Activated CD8-positive, alpha-beta memory T cell treated with anti-CD3 and anti-CD28 coated beads, Interleukin-2, amount 10 ng/mL, durations not matched to agents 7 days and 5 days (primary cell): ENCODE data around the gene NHS. TPM values are rescaled to one million over a fixed set of nuclear protein-coding genes. Genes with fewer than 3 reads are reported as not detected.

ENCODE experiments used
- ATAC-seq: fragments of 150-1000 bp; cut with Tn5 transposase; one replicate; pipeline ENCODE4 v1.10.0; 2021; ENCODE audit warnings: moderate library complexity
- CTCF ChIA-PET: fragments of 350-600 bp; sonication (Branson Sonifier 250); formaldehyde crosslinking; loops from one replicate; lab custom pipeline; 2021; ENCODE audit warnings: antibody characterized with exemption; lab: Charles Lee
- DNase-seq: peaks from one replicate; pipeline ENCODE4 v3.0.0-alpha.2; 2020
- H3K27ac Mint-ChIP-seq: one replicate; pipeline ENCODE4 v1.8.0; 2021; ENCODE audit warnings: mild to moderate bottlenecking, mixed read lengths
- H3K27me3 Mint-ChIP-seq: one replicate; pipeline ENCODE4 v1.8.0; 2021; ENCODE audit warnings: mixed read lengths
- H3K36me3 Mint-ChIP-seq: one replicate; pipeline ENCODE4 v1.8.0; 2021; ENCODE audit warnings: mild to moderate bottlenecking, mixed read lengths
- H3K4me1 Mint-ChIP-seq: one replicate; pipeline ENCODE4 v1.8.0; 2021; ENCODE audit warnings: mixed read lengths
- H3K4me3 Mint-ChIP-seq: one replicate; pipeline ENCODE4 v1.8.0; 2021; ENCODE audit warnings: mild to moderate bottlenecking, moderate library complexity, mixed read lengths
- H3K9me3 Mint-ChIP-seq: one replicate; pipeline ENCODE4 v1.8.0; 2022; ENCODE audit warnings: low read depth, mixed read lengths
- total RNA-seq, 2 experiments: library from RNA; stranded (reverse); gene quantifications; one replicate each; pipeline ENCODE4 v1.2.3, GENCODE V29; 2021

The NHS gene
- total RNA-seq, 2 experiments from 2014 or later, result 1.4 to 10.1 TPM

DNA sequence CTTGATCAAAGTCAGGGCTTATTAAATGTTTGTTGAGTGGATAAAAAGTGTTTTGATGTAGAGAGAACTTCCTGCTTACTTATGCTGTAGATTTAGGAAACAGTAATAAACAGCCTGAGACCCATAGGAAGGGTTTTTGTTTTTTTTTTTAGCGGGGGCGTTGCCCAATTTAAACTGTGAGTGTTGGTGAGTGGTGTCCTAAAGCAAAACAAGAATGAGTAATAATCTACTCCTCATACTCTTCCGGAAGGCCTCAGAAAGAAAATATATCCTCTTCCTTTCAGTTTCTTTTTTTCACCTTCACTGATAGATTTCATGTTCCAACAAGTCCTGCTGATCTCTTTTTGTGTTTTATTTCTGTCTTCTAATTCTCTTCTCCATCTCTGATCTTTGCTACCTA, 257.9 kb downstream of the NHS start:
- Mint-ChIP-seq H3K27me3 (no peaks in the 10 kb centered on the region), H3K9me3 (no peaks in the 10 kb centered on the region), H3K36me3 (no peaks in the 10 kb centered on the region), H3K4me3 (peak overlapping the region; percentile 73), H3K27ac (peak overlapping the region; percentile 89), H3K4me1 (peaks cover 5% of the 10 kb centered on the region)
- CTCF ChIA-PET, result no interaction called here
- no peak for DNase-seq
- peak; percentile 78 for ATAC-seq

DNA sequence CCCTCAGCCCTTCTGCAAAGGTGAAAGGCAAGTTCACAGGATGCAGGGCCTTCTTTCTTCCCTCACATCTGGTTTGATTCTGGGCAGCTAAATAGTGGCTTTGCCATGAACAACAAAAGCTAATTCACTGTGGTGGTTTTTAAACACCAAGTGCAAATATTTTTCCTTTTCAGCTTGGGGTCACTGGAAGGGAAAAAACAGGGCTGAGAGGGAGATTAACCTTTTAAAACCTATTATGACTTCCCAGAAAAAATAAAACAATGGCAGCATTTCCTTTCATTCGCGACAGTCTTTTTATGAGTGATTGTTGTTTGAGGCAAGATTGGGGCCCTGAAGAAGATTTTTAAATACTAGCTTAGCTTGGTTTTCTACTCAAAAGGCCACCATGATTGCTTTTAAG, 258.5 kb downstream of the NHS start:
- Mint-ChIP-seq H3K27me3 (no peaks in the 10 kb centered on the region), H3K4me3 (peak overlapping the region; percentile 73), H3K9me3 (no peaks in the 10 kb centered on the region), H3K36me3 (no peaks in the 10 kb centered on the region), H3K4me1 (peaks cover 5% of the 10 kb centered on the region), H3K27ac (peak overlapping the region; percentile 89)
- DNase-seq (no peak), ATAC-seq (no peak)
- CTCF ChIA-PET, result no interaction called here

- H3K4me1 Mint-ChIP-seq, result peaks cover 5% of the 10 kb centered on the region
- DNase-seq, result no peak
- CTCF ChIA-PET, result no interaction called here
- no peaks in the 10 kb centered on the region for H3K36me3 Mint-ChIP-seq
- no peak overlapping the region for H3K4me3 Mint-ChIP-seq
- no peaks in the 10 kb centered on the region for H3K27me3 Mint-ChIP-seq
- no peak overlapping the region for H3K27ac Mint-ChIP-seq
- no peaks in the 10 kb centered on the region for H3K9me3 Mint-ChIP-seq
- ATAC-seq, result no peak
Measured at GRCh38 chrX:17634542-17635207, 259.7 kb downstream of the NHS start.

GRCh38 chrX:17635231-17635630, 260.2 kb downstream of the NHS start:
- no peaks in the 10 kb centered on the region for H3K27me3 Mint-ChIP-seq
- ATAC-seq (no peak), DNase-seq (no peak)
- H3K36me3 Mint-ChIP-seq, result no peaks in the 10 kb centered on the region
- H3K4me3 Mint-ChIP-seq, result no peak overlapping the region
- no peak overlapping the region for H3K27ac Mint-ChIP-seq
- H3K4me1 Mint-ChIP-seq, result peaks cover 5% of the 10 kb centered on the region
- no peaks in the 10 kb centered on the region for H3K9me3 Mint-ChIP-seq
- CTCF ChIA-PET, result no interaction called here

DNA sequence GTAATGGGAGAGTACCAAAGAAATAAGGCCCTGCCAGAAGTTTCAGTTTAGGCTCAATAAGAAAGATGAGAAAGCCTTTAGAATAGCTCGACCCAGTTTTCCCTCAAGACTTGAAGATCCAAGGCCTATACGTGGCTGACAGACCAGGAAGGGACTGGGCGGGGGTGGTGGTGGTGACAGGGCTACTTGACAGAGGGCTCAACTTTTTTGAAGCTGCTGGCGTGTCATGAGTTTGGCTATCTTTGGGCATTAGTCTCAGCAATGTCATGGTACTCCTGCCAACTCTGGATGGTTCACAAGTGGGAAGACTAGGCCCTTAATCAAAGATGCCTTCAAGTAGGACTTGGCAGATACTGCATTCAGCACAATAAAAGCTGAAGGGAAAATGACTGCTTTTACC, 262.2 kb downstream of the NHS start:
- CTCF ChIA-PET, result no interaction called here
- DNase-seq (no peak), ATAC-seq (no peak)
- Mint-ChIP-seq H3K9me3 (no peaks in the 10 kb centered on the region), H3K4me3 (no peak overlapping the region), H3K4me1 (peaks cover 5% of the 10 kb centered on the region), H3K27ac (no peak overlapping the region), H3K27me3 (no peaks in the 10 kb centered on the region), H3K36me3 (no peaks in the 10 kb centered on the region)

DNA sequence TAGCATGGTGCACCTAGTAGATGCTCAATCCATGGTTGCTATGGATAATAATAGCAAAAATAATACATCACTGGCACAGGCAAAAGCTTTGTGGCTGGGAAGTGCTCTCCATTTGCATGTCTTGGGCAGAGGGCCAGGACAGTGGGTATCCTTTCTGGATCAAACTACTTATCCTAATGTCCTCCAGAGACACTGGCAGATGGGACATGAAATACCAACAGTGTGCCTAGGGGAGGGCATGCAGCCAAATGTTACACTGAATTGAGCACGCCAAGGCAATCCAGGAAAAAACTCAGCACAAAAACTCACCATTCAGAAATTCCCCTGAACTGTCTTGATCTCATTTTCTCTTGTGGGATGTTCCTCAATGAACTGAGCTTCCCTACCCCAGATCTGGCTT, 263.7 kb downstream of the NHS start:
- H3K27me3 Mint-ChIP-seq, result no peaks in the 10 kb centered on the region
- no peak for ATAC-seq
- CTCF ChIA-PET, result no interaction called here

DNA sequence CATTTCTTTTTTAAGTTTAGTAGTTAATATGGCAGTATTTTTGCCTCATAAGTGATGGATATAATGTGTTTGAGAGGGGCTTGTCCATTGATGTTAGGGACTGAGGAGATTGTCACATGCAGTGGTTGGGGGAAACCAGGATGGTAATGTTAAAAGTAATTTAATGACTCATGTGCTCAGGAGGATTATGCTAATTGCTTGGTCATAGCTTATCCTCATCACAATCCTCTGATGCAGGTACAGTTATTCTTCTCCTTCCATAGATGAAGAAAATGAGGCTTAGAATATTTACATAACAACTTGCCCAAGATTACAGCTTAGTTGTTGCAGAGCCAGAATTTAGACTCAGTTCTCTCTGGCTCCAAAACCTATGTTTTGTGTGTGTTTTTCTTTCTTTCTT, 267.9 kb downstream of the NHS start:
- CTCF ChIA-PET, result no interaction called here
- Mint-ChIP-seq H3K27me3 (no peaks in the 10 kb centered on the region), H3K4me1 (peaks cover 1% of the 10 kb centered on the region), H3K36me3 (no peaks in the 10 kb centered on the region), H3K4me3 (no peak overlapping the region), H3K9me3 (no peaks in the 10 kb centered on the region), H3K27ac (no peak overlapping the region)
- DNase-seq (no peak), ATAC-seq (no peak)

More for the DNA sequence above, 263.7 kb downstream of the NHS start:
- no peaks in the 10 kb centered on the region for H3K4me1 Mint-ChIP-seq
- no peak overlapping the region for H3K27ac Mint-ChIP-seq
- DNase-seq, result no peak
- no peaks in the 10 kb centered on the region for H3K36me3 Mint-ChIP-seq
- no peak overlapping the region for H3K4me3 Mint-ChIP-seq
- H3K9me3 Mint-ChIP-seq, result no peaks in the 10 kb centered on the region

DNA sequence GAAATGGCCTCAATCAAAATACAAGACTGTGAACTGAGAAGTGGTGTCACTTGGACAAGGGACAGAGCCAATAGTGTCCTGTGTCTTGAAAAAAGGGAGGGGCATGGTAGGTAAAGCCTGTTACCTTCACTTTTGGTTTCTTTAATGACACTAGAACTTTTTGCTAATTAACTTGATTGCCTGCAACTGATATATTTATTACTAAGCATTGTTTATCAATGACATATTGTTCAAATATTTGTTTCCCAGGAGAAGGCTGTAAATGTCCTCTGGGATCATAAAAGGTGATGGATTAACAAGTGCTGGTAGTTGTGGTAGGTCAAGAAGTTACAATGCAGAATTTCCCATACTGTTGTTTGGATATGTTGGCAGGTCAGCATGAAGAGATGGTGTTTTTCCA, 268.5 kb downstream of the NHS start:
- CTCF ChIA-PET, result no interaction called here
- no peaks in the 10 kb centered on the region for H3K9me3 Mint-ChIP-seq
- H3K4me1 Mint-ChIP-seq, result peaks cover 1% of the 10 kb centered on the region
- H3K27ac Mint-ChIP-seq, result no peak overlapping the region
- no peaks in the 10 kb centered on the region for H3K36me3 Mint-ChIP-seq
- H3K27me3 Mint-ChIP-seq, result no peaks in the 10 kb centered on the region
- no peak overlapping the region for H3K4me3 Mint-ChIP-seq
- no peak for DNase-seq
- no peak for ATAC-seq

- DNase-seq (no peak), ATAC-seq (no peak)
- peaks cover 1% of the 10 kb centered on the region for H3K4me1 Mint-ChIP-seq
- H3K36me3 Mint-ChIP-seq, result no peaks in the 10 kb centered on the region
- no peak overlapping the region for H3K27ac Mint-ChIP-seq
- H3K9me3 Mint-ChIP-seq, result no peaks in the 10 kb centered on the region
- no peak overlapping the region for H3K4me3 Mint-ChIP-seq
- H3K27me3 Mint-ChIP-seq, result no peaks in the 10 kb centered on the region
- CTCF ChIA-PET, result no interaction called here
Measured at GRCh38 chrX:17644001-17644400, 269.0 kb downstream of the NHS start.

DNA sequence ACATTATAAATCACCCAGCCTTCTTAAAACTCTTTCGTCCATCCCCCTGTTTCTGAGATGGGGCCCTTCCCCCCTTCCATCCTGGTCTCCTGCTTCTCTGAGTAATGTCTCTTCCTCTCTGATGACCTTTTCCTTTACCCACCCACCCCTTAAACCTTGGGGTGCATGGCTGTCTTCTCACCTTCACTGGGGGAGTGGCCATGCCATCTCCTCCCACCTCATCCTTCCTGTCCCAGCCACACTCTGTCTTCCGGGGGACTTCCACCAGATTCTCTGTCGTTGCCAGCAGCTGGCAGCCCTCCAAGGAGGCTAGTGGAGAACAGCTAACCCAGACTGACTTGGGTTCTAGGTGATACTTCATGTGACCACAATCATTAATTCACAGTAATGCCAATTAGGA, 279.1 kb downstream of the NHS start:
- H3K4me3 Mint-ChIP-seq, result no peak overlapping the region
- H3K4me1 Mint-ChIP-seq, result peaks cover 21% of the 10 kb centered on the region
- DNase-seq (peak; percentile 47), ATAC-seq (peak; percentile 69)
- CTCF ChIA-PET, result no interaction called here
- peaks cover 10% of the 10 kb centered on the region for H3K27me3 Mint-ChIP-seq
- H3K27ac Mint-ChIP-seq, result peak overlapping the region; percentile 47
- peaks cover 2% of the 10 kb centered on the region for H3K36me3 Mint-ChIP-seq
- no peaks in the 10 kb centered on the region for H3K9me3 Mint-ChIP-seq

- CTCF ChIA-PET, result interaction anchor here (0.8 to 1.0 kb wide), 2 partner anchors 14 to 34 kb away, joined by 3 read pairs; no protein-coding TSS in a partner anchor
- H3K27me3 Mint-ChIP-seq, result peaks cover 10% of the 10 kb centered on the region
- peak; percentile 45 for ATAC-seq
Measured at GRCh38 chrX:17655211-17656034, 280.4 kb downstream of the NHS start.

DNA sequence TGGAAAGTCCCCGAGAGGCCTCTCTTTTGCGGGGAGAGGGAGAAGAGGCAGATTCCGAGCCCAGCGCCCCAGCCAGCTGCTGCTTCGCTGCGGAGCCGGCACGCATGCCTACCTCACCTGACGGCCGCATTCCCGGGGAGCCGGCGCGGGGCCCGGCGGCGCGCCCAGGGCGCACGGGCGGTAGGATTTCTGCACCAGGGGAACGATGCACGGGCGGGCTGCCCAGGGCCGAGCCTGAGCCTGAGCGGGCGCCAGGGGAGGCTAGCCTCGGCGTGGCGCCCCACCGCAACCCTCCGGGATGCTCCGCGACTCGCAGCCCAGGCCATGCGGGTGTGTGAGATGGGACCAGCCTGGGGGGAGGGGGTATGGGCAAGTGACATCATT, 281.0 kb downstream of the NHS start:
- ATAC-seq, result peak; percentile 27
- no peak for DNase-seq
- CTCF ChIA-PET, result interaction anchor here (1.0 kb wide), 1 partner anchor 14 kb away, joined by 3 read pairs; no protein-coding TSS in a partner anchor

More at GRCh38 chrX:17655211-17656034, 280.4 kb downstream of the NHS start:
- H3K4me3 Mint-ChIP-seq, result peak overlapping the region; percentile 69
- H3K9me3 Mint-ChIP-seq, result no peaks in the 10 kb centered on the region
- H3K4me1 Mint-ChIP-seq, result peaks cover 21% of the 10 kb centered on the region
- peaks cover 2% of the 10 kb centered on the region for H3K36me3 Mint-ChIP-seq
- peak overlapping the region; percentile 51 for H3K27ac Mint-ChIP-seq
- no peak for DNase-seq

GRCh38 chrX:17656556-17656955, 281.6 kb downstream of the NHS start:
- Mint-ChIP-seq H3K36me3 (peaks cover 2% of the 10 kb centered on the region), H3K4me3 (no peak overlapping the region), H3K9me3 (no peaks in the 10 kb centered on the region), H3K4me1 (peaks cover 20% of the 10 kb centered on the region), H3K27ac (no peak overlapping the region), H3K27me3 (peaks cover 10% of the 10 kb centered on the region)
- CTCF ChIA-PET, result no interaction called here
- DNase-seq, result no peak
- no peak for ATAC-seq

More for the DNA sequence above, 281.0 kb downstream of the NHS start:
- H3K4me1 Mint-ChIP-seq, result peaks cover 21% of the 10 kb centered on the region
- peaks cover 10% of the 10 kb centered on the region for H3K27me3 Mint-ChIP-seq
- H3K27ac Mint-ChIP-seq, result no peak overlapping the region
- peaks cover 2% of the 10 kb centered on the region for H3K36me3 Mint-ChIP-seq
- H3K9me3 Mint-ChIP-seq, result no peaks in the 10 kb centered on the region
- H3K4me3 Mint-ChIP-seq, result peak overlapping the region; percentile 69

DNA sequence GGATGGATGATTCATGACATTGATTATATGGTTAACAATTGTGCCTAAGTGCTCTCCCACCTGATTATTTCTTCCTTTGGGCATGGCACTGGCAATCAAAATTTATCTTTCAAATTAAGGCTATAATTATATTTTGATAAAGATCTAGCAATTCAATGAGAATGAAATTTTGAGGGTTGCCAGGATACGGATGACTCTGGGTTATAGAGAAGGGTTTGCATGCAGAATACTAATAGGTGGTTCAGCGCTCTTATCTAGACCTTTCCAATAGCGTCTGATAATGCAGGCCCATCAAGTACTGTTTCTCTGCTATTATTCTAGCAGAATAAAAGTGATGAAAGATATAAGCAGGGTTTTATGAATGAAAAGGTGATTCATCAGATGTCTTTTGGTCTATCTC, 287.4 kb downstream of the NHS start:
- Mint-ChIP-seq H3K27ac (no peak overlapping the region), H3K4me1 (no peaks in the 10 kb centered on the region), H3K36me3 (no peaks in the 10 kb centered on the region), H3K27me3 (no peaks in the 10 kb centered on the region), H3K4me3 (no peak overlapping the region), H3K9me3 (no peaks in the 10 kb centered on the region)
- ATAC-seq (no peak), DNase-seq (no peak)
- CTCF ChIA-PET, result no interaction called here
